GM19240 (cell line): Measurements from ENCODE around the gene ALDH8A1.

Source experiments
- DNase-seq: peaks from one replicate; pipeline ENCODE4 v3.0.0; 2011; ENCODE audit warnings: low spot score; ENCODE audit not compliant: insufficient read length

ALDH8A1 gene, protein sequence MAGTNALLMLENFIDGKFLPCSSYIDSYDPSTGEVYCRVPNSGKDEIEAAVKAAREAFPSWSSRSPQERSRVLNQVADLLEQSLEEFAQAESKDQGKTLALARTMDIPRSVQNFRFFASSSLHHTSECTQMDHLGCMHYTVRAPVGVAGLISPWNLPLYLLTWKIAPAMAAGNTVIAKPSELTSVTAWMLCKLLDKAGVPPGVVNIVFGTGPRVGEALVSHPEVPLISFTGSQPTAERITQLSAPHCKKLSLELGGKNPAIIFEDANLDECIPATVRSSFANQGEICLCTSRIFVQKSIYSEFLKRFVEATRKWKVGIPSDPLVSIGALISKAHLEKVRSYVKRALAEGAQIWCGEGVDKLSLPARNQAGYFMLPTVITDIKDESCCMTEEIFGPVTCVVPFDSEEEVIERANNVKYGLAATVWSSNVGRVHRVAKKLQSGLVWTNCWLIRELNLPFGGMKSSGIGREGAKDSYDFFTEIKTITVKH

DNA sequence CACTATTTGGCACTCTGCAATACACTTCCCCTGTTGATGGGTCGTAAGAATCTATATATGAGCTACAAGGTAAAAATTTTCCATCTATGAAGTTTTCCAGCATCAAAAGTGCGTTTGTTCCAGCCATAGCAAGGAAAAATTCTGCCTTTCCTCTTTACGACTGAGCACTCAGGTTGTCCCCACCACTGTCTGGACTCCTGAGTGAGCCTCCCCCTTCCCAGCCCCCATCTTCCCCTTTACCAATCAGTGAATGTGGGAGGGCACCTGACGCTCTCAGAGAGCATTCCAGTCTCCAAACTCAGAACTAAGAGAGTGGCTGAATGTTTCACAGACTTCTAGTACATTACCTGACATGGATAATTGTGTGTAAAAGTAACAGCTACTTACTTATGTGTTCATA is at the start of gene ALDH8A1:
Gene ALDH8A1, minus strand, starts transcription at position 175 of the 400 bp plus-strand sequence. Its CDS starts 48 bp downstream, at position 127.
- DNase-seq: no peak

DNA sequence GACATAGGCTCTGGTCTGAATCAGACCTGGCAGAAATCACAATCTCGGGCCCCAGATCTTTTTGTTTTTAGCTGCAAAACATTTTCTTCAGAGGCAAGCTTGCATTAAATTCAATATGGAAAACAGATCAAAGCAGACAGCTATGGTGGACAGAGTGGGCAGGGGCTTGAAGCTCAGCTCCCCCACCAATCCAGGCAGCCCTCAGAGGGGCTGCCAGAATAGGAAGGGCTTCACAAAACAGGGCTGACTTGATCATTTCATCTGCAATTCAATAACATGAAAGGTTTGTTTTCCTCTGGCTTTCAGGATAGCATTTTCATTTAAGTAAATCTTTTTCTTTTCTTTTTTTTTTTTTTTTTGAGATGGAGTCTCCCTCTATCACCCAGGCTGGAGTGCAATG is 49.2 kb upstream of the ALDH8A1 start:
- DNase-seq: no peak

DNA sequence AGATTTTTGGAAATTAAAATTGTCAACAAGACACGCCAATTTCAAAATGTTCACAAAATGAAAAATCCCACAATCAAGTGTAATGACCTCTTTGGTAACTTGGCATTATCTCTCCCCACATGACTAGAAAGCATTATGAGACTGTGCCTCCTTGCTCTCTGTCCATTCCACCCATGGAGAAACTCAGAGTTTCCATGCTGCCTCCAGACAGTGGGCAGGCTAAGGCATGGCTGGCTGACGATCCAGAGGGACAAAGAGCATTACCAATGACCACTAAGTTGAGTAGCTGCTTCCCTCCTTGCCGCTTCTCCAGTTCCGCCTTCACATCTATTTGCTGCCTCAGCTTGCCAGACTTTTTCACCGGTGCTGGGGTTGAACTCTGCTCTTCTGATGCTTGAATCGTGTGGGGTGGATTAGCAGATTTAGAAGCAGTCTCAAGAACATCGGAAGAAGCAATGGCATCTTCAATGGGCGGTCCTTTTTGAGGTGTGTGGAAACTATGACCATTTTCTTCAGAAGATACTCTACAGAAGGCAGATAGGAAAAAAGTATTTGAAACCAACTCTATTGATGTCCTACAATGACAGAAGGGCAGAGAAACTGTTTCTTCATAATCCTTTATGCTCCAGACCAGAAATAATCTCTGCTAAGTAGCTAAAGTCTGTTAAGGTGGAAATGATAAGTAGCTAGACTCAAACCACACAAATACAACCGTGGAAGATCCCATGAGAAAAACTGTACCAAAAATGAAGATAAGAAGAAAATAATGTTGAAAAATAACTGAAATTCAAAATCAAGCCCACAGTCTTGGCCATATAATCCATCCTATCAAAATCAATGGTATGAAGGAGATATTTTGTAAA is 47.5 kb upstream of the ALDH8A1 start:
- DNase-seq: no peak

DNA sequence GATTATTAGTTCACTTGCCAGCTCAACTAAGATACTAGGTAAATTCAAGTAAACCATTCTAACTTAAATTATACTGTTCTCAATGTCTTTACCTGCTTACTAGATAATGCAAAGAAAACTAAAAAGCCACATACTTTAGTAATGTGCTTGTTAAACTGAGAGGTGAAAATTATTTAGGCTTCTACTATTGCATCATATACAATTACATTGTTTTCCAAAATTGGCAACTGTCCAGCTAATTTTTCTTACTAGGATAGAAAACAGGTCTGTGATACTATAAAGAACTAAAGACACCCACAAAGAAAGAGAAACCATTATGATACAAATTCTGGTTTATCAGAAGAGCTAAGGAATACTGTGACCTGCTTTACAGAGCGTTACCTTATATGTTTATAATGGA is 45.6 kb upstream of the ALDH8A1 start:
- no peak for DNase-seq

DNA sequence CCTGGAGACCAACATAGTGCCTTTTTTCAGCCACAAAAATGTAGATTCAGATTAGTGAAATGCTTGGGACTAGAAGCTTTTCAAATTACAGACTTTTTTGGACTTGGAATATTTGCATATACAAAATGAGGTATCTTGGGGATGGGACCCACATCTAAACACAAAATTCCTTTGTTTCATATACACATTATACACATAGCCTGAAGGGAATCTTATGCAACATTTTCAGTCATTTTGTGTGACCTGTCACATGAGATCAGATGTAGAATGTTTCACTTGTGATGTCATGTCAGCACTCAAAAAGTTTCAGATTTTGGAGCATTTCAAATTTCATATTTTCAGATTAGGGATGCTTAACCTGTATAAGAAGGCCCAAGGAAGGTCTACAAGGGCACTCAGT is 44.5 kb upstream of the ALDH8A1 start:
- DNase-seq: no peak

DNA sequence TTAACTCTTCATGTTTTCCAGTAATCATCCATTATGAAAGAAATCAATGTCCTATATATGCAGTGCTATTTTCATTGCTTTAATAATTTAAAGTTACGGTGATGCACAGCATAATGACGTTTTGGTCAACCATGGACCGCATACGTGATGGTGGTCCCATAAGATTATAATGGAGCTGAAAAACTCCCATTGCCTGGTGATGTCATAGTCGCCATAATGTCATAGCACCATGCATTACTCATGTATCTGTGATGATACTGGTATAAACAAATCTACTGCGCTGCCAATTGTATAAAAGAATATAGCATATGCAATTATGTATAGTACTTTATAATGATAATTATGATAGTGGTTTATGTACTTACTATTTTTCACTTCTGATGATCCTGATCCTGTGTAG is 42.3 kb upstream of the ALDH8A1 start:
- no peak for DNase-seq

DNA sequence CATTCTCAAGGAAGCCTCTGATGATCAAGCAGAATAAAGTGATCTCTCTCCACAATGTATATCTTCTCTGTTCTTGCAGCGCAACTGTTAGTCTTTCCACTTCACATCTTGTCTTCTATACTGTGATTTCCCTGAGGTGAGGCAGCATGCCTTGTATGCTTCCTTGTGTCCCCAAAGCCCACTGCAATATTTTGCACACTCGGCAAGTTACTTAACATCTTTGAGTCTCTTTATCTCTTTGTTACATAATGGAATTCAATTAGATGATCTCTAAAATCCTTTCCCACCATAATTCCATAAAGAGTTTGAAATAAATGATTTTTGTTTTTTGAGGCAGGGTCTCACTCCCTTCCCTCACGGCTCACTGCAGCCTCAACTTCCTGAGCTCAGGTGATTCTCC is 40.4 kb upstream of the ALDH8A1 start:
- no peak for DNase-seq

DNA sequence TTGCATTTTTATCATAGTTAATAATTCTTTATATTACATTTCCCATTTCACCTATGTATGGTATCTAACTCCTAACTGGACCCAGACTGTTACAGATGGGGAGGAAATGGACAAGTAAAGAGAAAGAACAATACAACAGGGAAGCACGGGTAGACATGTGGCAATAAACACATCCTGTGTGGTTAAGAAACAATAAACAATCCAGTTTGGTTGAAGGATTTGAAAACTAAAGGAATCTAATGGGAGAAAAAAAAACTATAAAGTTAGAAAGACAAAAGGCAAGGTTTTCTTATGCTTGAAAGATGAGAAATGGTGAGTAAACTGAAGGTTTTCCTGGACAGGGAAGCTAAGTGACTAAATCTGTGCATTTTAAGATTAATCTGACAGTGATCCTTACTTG is 34.9 kb upstream of the ALDH8A1 start:
- DNase-seq: no peak

DNA sequence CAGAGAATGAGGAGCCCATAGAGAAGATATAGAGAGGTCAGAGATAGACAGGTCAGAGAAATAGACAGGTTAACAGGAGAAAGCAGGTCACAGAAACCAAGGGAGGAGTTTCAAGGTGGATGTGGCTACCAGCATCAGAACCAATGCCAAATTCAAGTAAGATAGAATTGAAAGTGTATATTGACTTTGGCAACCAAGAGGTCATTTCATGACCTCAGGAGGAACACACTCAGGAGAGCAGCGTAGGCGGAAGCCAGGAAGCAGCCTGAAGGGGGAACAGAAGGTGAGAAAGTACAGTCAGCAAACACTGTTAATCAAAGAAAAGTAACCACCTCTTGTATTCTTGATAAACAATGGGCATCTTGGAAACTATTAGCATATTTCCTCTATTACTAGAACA is 33.9 kb upstream of the ALDH8A1 start:
- DNase-seq: no peak

DNA sequence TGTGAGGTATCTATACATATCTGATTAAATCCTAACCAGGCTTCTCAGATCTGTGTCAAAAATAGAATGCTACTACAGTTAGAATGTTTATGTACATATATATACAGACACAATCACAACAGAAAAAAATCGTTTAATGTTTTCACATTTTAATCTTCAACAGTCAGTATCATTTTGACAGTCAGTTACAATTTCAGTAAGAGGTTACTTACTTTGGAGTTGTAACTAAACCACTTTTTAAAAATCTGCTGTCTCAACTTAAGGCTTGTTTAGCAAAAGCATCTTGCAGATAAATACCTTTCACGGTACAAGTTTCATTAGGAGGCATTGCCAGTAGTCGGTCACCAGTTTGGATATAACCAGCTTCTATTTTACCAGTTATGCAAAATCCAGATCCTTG is 32.3 kb upstream of the ALDH8A1 start:
- DNase-seq: no peak

DNA sequence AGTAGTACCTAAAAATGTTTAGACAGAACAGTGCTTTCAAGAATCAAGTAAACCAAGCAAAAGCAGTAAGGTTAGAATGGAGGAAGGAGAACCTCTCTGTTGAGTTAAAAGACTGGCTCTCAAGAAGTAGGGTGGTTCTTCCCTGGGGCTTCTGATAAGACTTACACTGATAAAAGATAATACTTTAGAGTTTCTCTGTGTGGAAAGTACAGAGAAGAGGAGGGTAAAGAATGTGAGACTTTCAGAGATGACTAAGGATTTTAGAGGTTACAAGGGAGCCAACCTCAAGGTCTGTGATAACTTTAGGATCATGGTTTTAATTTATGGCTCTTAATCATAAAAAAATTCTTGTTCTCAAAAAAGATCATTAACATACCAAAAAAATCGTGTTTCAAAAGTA is 30.9 kb upstream of the ALDH8A1 start:
- DNase-seq: no peak

DNA sequence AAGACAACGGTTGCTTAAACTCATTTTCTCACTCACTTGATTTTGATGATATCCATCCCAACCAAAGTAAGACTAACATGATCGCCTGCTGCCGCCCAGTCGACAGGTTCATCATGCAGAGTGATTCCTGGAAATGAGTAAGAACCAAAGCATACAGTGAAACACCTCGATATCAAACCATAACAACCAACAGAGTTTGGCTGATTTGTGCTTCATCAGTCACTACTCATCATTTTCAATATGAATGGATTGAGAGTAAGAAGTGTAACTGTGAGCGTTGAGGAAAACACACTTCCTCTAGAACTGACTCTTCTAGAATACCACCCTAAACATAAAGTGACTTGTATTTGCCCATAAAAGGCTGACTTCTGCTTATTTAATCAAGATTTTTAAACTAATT is 29.2 kb upstream of the ALDH8A1 start:
- no peak for DNase-seq

DNA sequence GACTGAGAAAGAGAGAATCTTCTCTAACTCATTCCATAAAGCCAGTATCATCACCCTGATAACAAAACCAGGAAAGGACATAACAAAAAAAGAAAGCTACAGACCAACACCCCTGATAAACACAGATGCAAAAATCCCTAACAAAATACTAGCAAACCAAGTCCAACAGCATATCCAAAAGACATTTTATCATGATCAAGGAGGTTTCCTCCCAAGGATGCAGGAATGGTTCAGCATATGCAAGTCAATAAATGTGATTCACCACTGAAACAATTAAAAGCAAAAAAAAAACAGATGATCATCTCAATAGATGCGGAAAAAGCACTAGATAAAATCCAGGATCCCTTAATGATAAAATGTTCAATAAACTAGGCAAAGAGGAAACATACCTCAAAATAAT is 24.5 kb upstream of the ALDH8A1 start:
- no peak for DNase-seq

DNA sequence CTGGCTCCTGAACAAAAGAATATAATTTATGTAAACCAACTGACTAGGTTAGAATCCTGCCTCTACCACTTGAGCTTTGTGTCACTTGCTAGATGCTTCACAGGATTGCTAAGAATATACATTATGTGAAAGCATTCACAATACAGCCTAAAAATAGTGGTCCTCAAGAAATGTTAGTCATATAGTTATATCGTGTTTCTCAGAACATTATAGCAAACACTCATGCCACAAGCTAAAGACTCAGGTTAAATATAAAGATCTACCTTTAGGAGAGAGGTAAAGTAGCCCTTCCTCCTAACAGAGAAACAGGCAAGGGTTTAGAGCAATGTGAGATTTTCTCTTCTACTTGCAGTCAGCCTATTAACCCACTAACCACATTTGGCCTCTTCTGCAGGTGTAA is 17.8 kb upstream of the ALDH8A1 start:
- no peak for DNase-seq

DNA sequence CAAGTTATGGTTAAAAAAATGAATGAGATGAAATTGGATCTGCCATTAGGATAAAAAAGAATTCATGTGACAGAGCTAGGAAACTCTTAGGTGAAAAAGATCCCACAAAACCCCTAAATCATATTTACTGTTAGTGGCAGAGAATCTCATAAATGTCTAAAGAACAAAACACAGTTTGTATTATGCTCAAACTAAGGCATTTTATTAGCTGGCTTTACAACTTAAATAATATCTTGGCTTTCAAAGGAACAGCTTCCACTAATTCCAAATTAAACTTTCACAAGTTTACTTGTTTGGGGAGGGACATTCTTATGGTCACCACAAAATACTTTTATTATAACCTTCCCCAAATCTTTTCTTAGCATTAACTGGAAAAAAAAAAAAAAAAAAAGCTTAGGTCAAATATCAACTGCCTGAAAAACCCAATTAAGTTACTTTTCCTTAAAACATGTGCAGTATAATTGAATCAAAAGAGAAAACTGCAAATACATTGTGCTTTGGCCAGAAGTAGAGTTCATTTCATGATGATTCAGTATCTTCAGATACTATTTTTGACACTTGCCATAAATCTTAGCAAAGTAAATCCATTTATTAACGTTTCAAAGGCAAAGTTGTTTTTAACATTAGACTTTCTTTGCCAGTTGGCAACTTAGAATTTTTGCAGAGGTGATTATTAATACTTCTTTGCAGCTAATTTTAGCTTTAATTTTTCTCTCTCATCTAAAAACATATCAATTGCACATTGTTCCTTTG is 14.7 kb upstream of the ALDH8A1 start:
- DNase-seq: no peak

DNA sequence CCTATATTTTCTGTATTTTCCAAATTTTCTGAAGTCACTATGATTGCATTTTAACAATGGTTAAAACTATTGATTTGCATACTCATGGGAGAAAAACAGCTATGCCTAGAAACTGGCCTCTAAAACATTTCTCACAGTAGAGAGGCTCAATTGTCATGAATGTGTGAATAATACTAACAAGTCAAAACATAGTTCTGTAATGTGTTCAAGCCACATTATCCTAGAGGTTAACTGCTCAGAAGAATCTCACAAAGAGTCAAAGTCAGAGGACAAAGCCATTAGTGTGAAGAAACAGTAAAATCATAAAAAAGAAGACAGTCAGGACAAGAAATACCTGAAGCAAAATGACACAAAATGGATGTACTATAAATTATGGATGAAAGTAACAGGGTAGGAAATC is 12.5 kb upstream of the ALDH8A1 start:
- DNase-seq: no peak

DNA sequence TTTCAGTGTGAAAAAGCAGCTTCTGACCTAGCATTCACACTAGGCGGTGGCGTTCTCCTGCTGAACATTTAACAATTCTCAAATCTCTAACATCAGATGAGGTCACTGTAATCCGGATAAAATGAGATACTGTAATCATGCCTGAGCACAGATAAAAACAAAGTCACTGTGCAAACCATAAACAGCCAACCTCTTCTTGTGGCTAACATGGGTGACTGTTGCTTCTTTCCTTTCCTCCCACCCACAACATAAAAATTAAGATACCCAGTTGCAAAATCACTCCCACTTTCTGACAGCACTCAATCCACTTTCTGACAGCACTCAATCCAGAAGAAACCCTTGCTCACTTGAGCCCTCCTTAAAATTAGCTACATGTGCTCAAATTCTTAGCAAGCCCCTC is 11.5 kb upstream of the ALDH8A1 start:
- no peak for DNase-seq

DNA sequence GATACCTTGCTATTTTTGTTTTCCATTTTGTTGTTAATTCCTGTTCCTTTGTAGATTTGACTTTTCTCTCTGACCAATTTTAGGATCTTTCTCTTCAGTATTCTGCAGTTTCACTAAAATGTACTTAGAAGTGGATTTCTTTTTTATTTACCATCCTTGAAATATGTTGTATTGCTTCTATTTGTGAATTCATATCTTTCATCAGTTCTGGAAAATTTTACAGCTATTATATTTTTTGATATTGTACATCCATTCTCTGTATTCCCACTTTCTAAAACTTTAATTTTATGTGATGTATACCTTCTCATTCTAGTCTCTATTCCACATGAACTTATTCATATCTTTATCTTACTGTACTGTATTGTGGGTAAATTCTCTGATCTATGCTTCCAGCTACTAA is 9.7 kb upstream of the ALDH8A1 start:
- DNase-seq: no peak

DNA sequence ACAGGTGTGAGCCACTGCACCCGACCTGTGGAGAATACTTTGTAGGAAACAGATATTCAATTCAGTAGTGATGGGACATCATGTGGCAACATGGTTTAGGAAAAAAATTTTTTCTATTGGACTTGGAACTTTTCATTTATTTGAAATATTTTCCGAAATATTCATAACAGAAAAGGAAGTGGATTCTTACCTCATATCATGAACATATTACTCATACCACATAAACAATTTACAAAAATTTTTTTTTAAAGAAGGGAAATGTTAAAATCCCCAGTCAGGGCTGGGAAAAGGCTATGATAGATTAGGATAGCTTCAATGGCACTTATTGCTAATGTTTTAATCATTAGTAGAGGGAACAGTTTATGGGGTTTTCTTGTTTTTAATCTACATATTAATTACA is 6.8 kb upstream of the ALDH8A1 start:
- no peak for DNase-seq

DNA sequence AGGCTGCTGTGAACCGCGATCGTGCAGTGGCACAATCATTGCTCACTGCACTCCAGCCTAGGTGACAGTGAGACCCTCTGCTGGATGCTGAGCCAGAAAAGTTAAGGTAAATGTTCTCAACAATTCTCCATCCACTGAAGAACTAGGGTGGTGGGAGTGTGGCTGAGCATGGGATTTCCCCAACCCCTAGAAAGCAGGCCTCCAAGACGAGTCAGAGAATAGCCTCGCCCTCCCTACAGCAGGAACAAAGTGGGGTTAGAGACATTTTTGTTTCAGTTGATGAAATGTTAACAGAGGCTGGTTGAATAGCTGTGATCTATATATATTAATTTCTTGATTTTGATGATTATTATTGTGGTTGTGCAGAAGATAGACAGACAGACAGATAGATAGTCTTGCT is 6.1 kb upstream of the ALDH8A1 start:
- DNase-seq: no peak

DNA sequence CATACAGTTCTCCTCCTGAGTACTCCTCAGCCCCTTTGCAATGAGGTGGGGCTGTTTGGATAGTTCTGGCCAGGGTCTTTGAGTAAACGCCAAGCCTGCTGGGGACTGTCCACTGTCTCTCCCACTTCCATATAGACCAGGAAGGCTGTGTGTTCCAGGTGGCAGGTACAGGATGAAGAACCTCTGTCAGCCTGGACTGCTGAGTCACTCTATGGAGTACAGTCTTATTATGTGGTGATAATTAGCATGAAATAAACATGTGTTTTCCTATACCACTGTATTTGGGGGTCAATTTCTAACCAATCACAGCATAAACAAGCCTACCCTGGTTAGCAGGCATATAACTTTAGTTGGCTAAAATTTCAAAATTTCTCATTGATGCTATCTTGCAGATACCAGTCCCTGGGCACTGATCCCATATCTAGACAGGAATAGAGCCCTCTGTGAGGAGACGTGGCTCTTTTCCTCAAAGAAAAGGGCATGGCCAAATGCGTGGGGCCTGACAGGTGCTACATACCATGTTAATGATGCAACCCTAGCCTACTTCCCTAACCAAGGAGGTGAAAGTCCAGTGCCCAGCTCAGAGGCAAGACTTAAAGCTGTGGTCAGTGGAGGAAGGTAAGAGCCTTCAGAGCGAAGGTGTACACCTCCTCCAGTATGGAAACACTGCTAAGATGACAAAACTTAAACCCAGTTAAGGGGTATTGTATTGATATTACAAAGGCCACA is 4.5 kb upstream of the ALDH8A1 start:
- DNase-seq: no peak
